PC-3 (cell line): ENCODE results near the gene ADGRD1. TPM values are rescaled to one million over a fixed set of nuclear protein-coding genes. Genes with fewer than 3 reads are reported as not detected.

Source experiments
- ATAC-seq: fragments of 200-7000 bp; cut with Tn5 transposase; 2 replicates; pipeline ENCODE4 v1.9.1; 2020; ENCODE audit warnings: mild to moderate bottlenecking, moderate library complexity
- BruUV-seq: library from RNA; stranded (reverse); fragments of 400-500 nt; replicated peaks from 2 replicates; lab custom pipeline; 2021; lab: Mats Ljungman, UMichigan
- CTCF ChIA-PET: fragments of 300-600 bp; sonication (Branson Sonifier 250); formaldehyde crosslinking; loops from one replicate; lab custom pipeline; 2022; ENCODE audit warnings: antibody characterized with exemption; lab: Charles Lee
- POLR2A ChIA-PET: fragments of 300-600 bp; sonication (Branson Sonifier 250); formaldehyde crosslinking; loops from one replicate; lab custom pipeline; 2022; ENCODE audit warnings: antibody characterized with exemption; ENCODE audit not compliant: unreplicated experiment; lab: Charles Lee
- DNase-seq: peaks from one replicate; pipeline ENCODE4 v3.0.0-alpha.2; 2015
- H2AFZ ChIP-seq: fragments of 300-600 bp; sonication (generic); 2 replicates; pipeline ENCODE4 v1.6.0; 2016; ENCODE audit warnings: antibody characterized with exemption, low read length
- H3F3A ChIP-seq: fragments of 300-600 bp; sonication (generic); one replicate; pipeline ENCODE4 v1.6.0; 2017; ENCODE audit warnings: antibody characterized with exemption, low read length, control low read depth, mild to moderate bottlenecking; ENCODE audit not compliant: unreplicated experiment
- H3K27ac ChIP-seq: fragments of 300-600 bp; sonication (generic); 2 replicates; pipeline ENCODE4 v1.5.1; 2016; ENCODE audit warnings: mild to moderate bottlenecking, low read length
- H3K27me3 ChIP-seq: fragments of 300-600 bp; sonication (generic); 2 replicates; pipeline ENCODE4 v1.6.1; 2016; ENCODE audit warnings: low read length, mixed read lengths
- H3K36me3 ChIP-seq: fragments of 300-600 bp; sonication (generic); 2 replicates; pipeline ENCODE4 v1.6.1; 2016; ENCODE audit warnings: low read depth, mixed run types, low read length, mixed read lengths
- H3K4me1 ChIP-seq: fragments of 300-600 bp; sonication (generic); 2 replicates; pipeline ENCODE4 v1.5.1; 2016; ENCODE audit warnings: low read length; ENCODE audit not compliant: insufficient read depth
- H3K4me2 ChIP-seq: fragments of 300-600 bp; sonication (generic); 2 replicates; pipeline ENCODE4 v1.6.0; 2016; ENCODE audit warnings: low read length
- H3K4me3 ChIP-seq: fragments of 300-600 bp; sonication (generic); 2 replicates; pipeline ENCODE4 v1.5.1; 2016; ENCODE audit warnings: mild to moderate bottlenecking, low read length, mixed read lengths
- H3K79me2 ChIP-seq: fragments of 300-600 bp; sonication (generic); 2 replicates; pipeline ENCODE4 v1.6.1; 2017; ENCODE audit warnings: low read length, mixed read lengths
- H3K9ac ChIP-seq: fragments of 300-600 bp; sonication (generic); 2 replicates; pipeline ENCODE4 v1.6.0; 2016; ENCODE audit warnings: mild to moderate bottlenecking, low read length
- H3K9me2 ChIP-seq: fragments of 300-600 bp; sonication (generic); replicated peaks from 2 replicates; pipeline ENCODE4 v1.6.1; 2016; ENCODE audit warnings: mixed run types, low read length, mixed read lengths
- H3K9me3 ChIP-seq: fragments of 300-600 bp; sonication (generic); 2 replicates; pipeline ENCODE4 v1.6.1; 2016; ENCODE audit warnings: low read length, mixed read lengths
- H4K20me1 ChIP-seq: fragments of 300-600 bp; sonication (generic); 2 replicates; pipeline ENCODE4 v1.6.1; 2016; ENCODE audit warnings: low read length, mixed read lengths
- CTCF ChIP-seq: fragments of 300-600 bp; sonication (generic); conservative IDR thresholded peaks from 2 replicates; pipeline ENCODE4 v1.5.1; 2017; ENCODE audit warnings: antibody characterized with exemption, low read depth, mild to moderate bottlenecking, low read length
- EZH2 ChIP-seq: fragments of 300-600 bp; sonication (generic); IDR thresholded peaks from one replicate; pipeline ENCODE4 v1.6.1; 2017; ENCODE audit warnings: antibody characterized with exemption, mild to moderate bottlenecking, low read length; ENCODE audit not compliant: unreplicated experiment
- EZH2phosphoT487 ChIP-seq: fragments of 300-600 bp; sonication (generic); IDR thresholded peaks from 2 replicates; pipeline ENCODE4 v1.6.1; 2018; ENCODE audit warnings: mild to moderate bottlenecking, antibody characterized with exemption, low read length, borderline replicate concordance
- intact Hi-C: fragments of 100-400 bp; cut with micrococcal nuclease; formaldehyde crosslinking; loops from 2 replicates; pipeline ENCODE4 v1.9.0; 2023
- total RNA-seq: library from RNA; depleted of rRNA; stranded (reverse); fragments of >200 nt; gene quantifications from 2 replicates; pipeline ENCODE4 v1.2.3, GENCODE V29; 2014

ADGRD1 gene
- total RNA-seq, 1 experiment from 2014 or later: 0.18 TPM

- Histone ChIP-seq H4K20me1 (no peaks in the 10 kb centered on the region), H2AFZ (no peak overlapping the region), H3K27ac (no peak overlapping the region), H3K4me1 (no peaks in the 10 kb centered on the region), H3K9me2 (no peaks in the 10 kb centered on the region), H3F3A (no peaks in the 10 kb centered on the region), H3K9ac (no peak overlapping the region), H3K4me2 (no peak overlapping the region), H3K79me2 (no peaks in the 10 kb centered on the region), H3K4me3 (no peak overlapping the region), H3K27me3 (peaks cover 98% of the 10 kb centered on the region), H3K36me3 (no peaks in the 10 kb centered on the region), H3K9me3 (no peaks in the 10 kb centered on the region)
- no TSS peak for BruUV-seq
- ChIA-PET POLR2A (interaction anchor here (0.6 kb wide), 2 partner anchors 848 to 1101 kb away, joined by 4 read pairs; no protein-coding TSS in a partner anchor), CTCF (no interaction called here)
- DNase-seq (no peak), ATAC-seq (no peak)
- TF ChIP-seq EZH2phosphoT487: no peak
- no peak for TF ChIP-seq EZH2
- TF ChIP-seq CTCF: no peak
- intact Hi-C loops: no loop called here
Observed at GRCh38 chr12:130969223-130969622, 15.5 kb downstream of the ADGRD1 start.

GRCh38 chr12:130970165-130970907 is 16.6 kb downstream of the ADGRD1 start:
- CTCF ChIA-PET: no interaction called here
- POLR2A ChIA-PET: interaction anchor here (0.6 kb wide), 1 partner anchor 1100 kb away, joined by 4 read pairs; no protein-coding TSS in a partner anchor
- no peak overlapping the region for H3K9ac ChIP-seq
- ATAC-seq (no peak), DNase-seq (no peak)
- TF ChIP-seq EZH2 (no peak), CTCF (no peak)
- H3K4me1 ChIP-seq: no peaks in the 10 kb centered on the region
- no peaks in the 10 kb centered on the region for H3K9me2 ChIP-seq
- BruUV-seq: no TSS peak
- no peak overlapping the region for H2AFZ ChIP-seq
- H3K27me3 ChIP-seq: peaks cover 98% of the 10 kb centered on the region
- H4K20me1 ChIP-seq: no peaks in the 10 kb centered on the region
- no peak overlapping the region for H3K27ac ChIP-seq
- H3K4me3 ChIP-seq: no peak overlapping the region
- H3K4me2 ChIP-seq: no peak overlapping the region
- no peaks in the 10 kb centered on the region for H3F3A ChIP-seq
- H3K9me3 ChIP-seq: no peaks in the 10 kb centered on the region
- H3K79me2 ChIP-seq: no peaks in the 10 kb centered on the region
- H3K36me3 ChIP-seq: no peaks in the 10 kb centered on the region
- intact Hi-C loops: no loop called here

- CTCF ChIA-PET: no interaction called here
- H3K4me3 ChIP-seq: no peak overlapping the region
- H3K4me2 ChIP-seq: no peak overlapping the region
- peaks cover 98% of the 10 kb centered on the region for H3K27me3 ChIP-seq
- no peaks in the 10 kb centered on the region for H4K20me1 ChIP-seq
- DNase-seq (no peak), ATAC-seq (no peak)
- H3K36me3 ChIP-seq: no peaks in the 10 kb centered on the region
- intact Hi-C loops: no loop called here
- H3K79me2 ChIP-seq: no peaks in the 10 kb centered on the region
- H3K4me1 ChIP-seq: no peaks in the 10 kb centered on the region
- no peak overlapping the region for H3K27ac ChIP-seq
- POLR2A ChIA-PET: no interaction called here
- H3K9me3 ChIP-seq: no peaks in the 10 kb centered on the region
- no peaks in the 10 kb centered on the region for H3K9me2 ChIP-seq
- TF ChIP-seq CTCF: no peak
- no peak for TF ChIP-seq EZH2phosphoT487
- TF ChIP-seq EZH2: no peak
- no peaks in the 10 kb centered on the region for H3F3A ChIP-seq
- H3K9ac ChIP-seq: no peak overlapping the region
- no peak overlapping the region for H2AFZ ChIP-seq
- BruUV-seq: no TSS peak
Observed at GRCh38 chr12:130970908-130971233, 17.2 kb downstream of the ADGRD1 start.
